Keratinocyte (primary cell): ENCODE measurements around the gene CHFR. TPM values are rescaled to one million over a fixed set of nuclear protein-coding genes. Genes with fewer than 3 reads are reported as not detected.

ENCODE experiments used
- DNase-seq: peaks from one replicate; pipeline ENCODE4 v3.0.0-alpha.2; 2011; ENCODE audit warnings: low read depth, missing footprints, low spot score
- FAIRE-seq: peaks from 2 replicates; lab custom pipeline; 2011; peaks lifted over from hg19 to GRCh38; lab: Jason Lieb, UNC
- H2AFZ ChIP-seq: 2 replicates; pipeline ENCODE4 v1.6.0; 2012; ENCODE audit warnings: low read length, control low read depth, inconsistent platforms; ENCODE audit not compliant: control insufficient read depth
- H3K27ac ChIP-seq: 2 replicates; pipeline ENCODE4 v1.5.1; 2011; ENCODE audit warnings: low read length; ENCODE audit not compliant: control insufficient read depth, insufficient read depth
- H3K27me3 ChIP-seq: 3 replicates; pipeline ENCODE4 v1.6.0; 2011; ENCODE audit warnings: low read length; ENCODE audit not compliant: control insufficient read depth, insufficient read depth; ENCODE audit errors: extremely low read depth
- H3K36me3 ChIP-seq, 2 experiments: 2 replicates in 1 of 2; 3 replicates in 1 of 2; pipeline ENCODE4 v1.5.1; 2011; ENCODE audit warnings: low read length in 2 of 2, mild to moderate bottlenecking in 1 of 2; ENCODE audit not compliant: control insufficient read depth in 2 of 2, insufficient read depth in 2 of 2; ENCODE audit errors: extremely low read depth in 1 of 2
- H3K4me1 ChIP-seq: 3 replicates; pipeline ENCODE4 v1.5.1; 2011; ENCODE audit warnings: low read length; ENCODE audit not compliant: control insufficient read depth, insufficient read depth; ENCODE audit errors: extremely low read depth
- H3K4me2 ChIP-seq: 3 replicates; pipeline ENCODE4 v1.6.0; 2011; ENCODE audit warnings: low read depth, low read length; ENCODE audit not compliant: control insufficient read depth, insufficient read depth; ENCODE audit errors: extremely low read depth
- H3K4me3 ChIP-seq, 3 experiments: fragments of 200-600 bp in 1 of 3; sonication (generic) in 1 of 3; 2 replicates in 2 of 3; 3 replicates in 1 of 3; pipeline ENCODE4 v1.5.1; 2011 to 2016; ENCODE audit warnings: low read length in 3 of 3, mild to moderate bottlenecking in 3 of 3, control low read depth in 2 of 3, inconsistent platforms in 1 of 3, low read depth in 1 of 3, mixed read lengths in 1 of 3, mixed run types in 1 of 3, moderate library complexity in 1 of 3; ENCODE audit not compliant: control insufficient read depth in 2 of 3, insufficient read depth in 2 of 3; ENCODE audit errors: extremely low read depth in 1 of 3
- H3K79me2 ChIP-seq: 2 replicates; pipeline ENCODE4 v1.6.0; 2012; ENCODE audit warnings: low read length; ENCODE audit not compliant: control insufficient read depth, insufficient read depth
- H3K9ac ChIP-seq: 3 replicates; pipeline ENCODE4 v1.6.0; 2011; ENCODE audit warnings: low read length; ENCODE audit not compliant: control insufficient read depth, insufficient read depth; ENCODE audit errors: extremely low read depth
- H3K9me1 ChIP-seq: 3 replicates; pipeline ENCODE4 v1.6.0; 2011; ENCODE audit warnings: low read length; ENCODE audit not compliant: control insufficient read depth, insufficient read depth; ENCODE audit errors: extremely low read depth
- H3K9me3 ChIP-seq: 2 replicates; pipeline ENCODE4 v1.5.1; 2012; ENCODE audit warnings: low read depth, low read length; ENCODE audit not compliant: control insufficient read depth
- H4K20me1 ChIP-seq: 3 replicates; pipeline ENCODE4 v1.6.0; 2011; ENCODE audit warnings: low read length; ENCODE audit not compliant: control insufficient read depth, insufficient read depth; ENCODE audit errors: extremely low read depth
- CTCF ChIP-seq, 3 experiments: IDR thresholded peaks in 1 of 3; conservative IDR thresholded peaks in 1 of 3; optimal IDR thresholded peaks in 1 of 3; 2 replicates in 2 of 3; 3 replicates in 1 of 3; pipeline versions ENCODE3 to v1.5.1; 2011; ENCODE audit warnings: low read length in 3 of 3, mild to moderate bottlenecking in 3 of 3, moderate library complexity in 2 of 3, control low read depth in 1 of 3, inconsistent platforms in 1 of 3; ENCODE audit not compliant: insufficient read depth in 2 of 3; ENCODE audit errors: extremely low read depth in 1 of 3
- EZH2 ChIP-seq: IDR thresholded peaks from one replicate; pipeline ENCODE4 v1.6.1; 2012; ENCODE audit warnings: inconsistent platforms, mild to moderate bottlenecking, low read length, moderate library complexity
- dilution Hi-C: fragments of 300-500 bp; cut with MboI; formaldehyde crosslinking; loops from one replicate; pipeline ENCODE4 v1.7.0; 2020; ENCODE audit warnings: low sequenced_read_pairs; ENCODE audit not compliant: extremely low pct_ligation_motif_present
- polyA plus RNA-seq, 5 experiments: library from polyadenylated mRNA; depleted of rRNA in 3 of 5; stranded (reverse) in 3 of 5; stranded (forward) in 1 of 5; unstranded in 1 of 5; fragments of >200 nt; gene quantifications; 1 replicate in 1 of 5; 2 replicates in 3 of 5; 3 replicates in 1 of 5; pipeline versions ENCODE4 v1.2.1 to v1.2.3, GENCODE V29; 2011 to 2012; ENCODE audit warnings: missing spikeins in 2 of 5, low read depth in 1 of 5, low replicate concordance in 1 of 5

CHFR gene
- polyA plus RNA-seq, 1 donor (not counting 4 experiments of a cell fraction or from before 2014, with no cell fraction given): 35.8 TPM

GRCh38 chr12:132786192-132786591, 101.2 kb downstream of the CHFR start:
- dilution Hi-C loops: no loop called here
- no peak for FAIRE-seq
- Histone ChIP-seq H3K27me3 (no peaks in the 10 kb centered on the region), H3K27ac (no peak overlapping the region), H2AFZ (no peak overlapping the region), H3K9me3 (no peaks in the 10 kb centered on the region), H3K4me2 (no peak overlapping the region), H3K9me1 (no peaks in the 10 kb centered on the region), H3K4me1 (no peaks in the 10 kb centered on the region), H3K79me2 (no peaks in the 10 kb centered on the region), H3K4me3 (no peak overlapping the region), H3K36me3 (peaks cover 44 to 46% of the 10 kb centered on the region in 2 experiments), H4K20me1 (peaks cover 6% of the 10 kb centered on the region), H3K9ac (no peak overlapping the region)
- TF ChIP-seq EZH2 (no peak), CTCF (optimal IDR thresholded peaks at IDR 0.05 in 1 of 3, IDR thresholded peaks at IDR 0.05 in 1 of 3, conservative IDR thresholded peaks at IDR 0.05 in 1 of 3; ENCODE audit: extremely low read depth in 1 of 3, insufficient read depth in 2 of 3, low read length in 3 of 3) (no peak)
- no peak for DNase-seq

GRCh38 chr12:132784580-132784979, 102.8 kb downstream of the CHFR start:
- H3K9me1 ChIP-seq: no peaks in the 10 kb centered on the region
- H3K27ac ChIP-seq: no peak overlapping the region
- peaks cover 56 to 58% of the 10 kb centered on the region in 2 experiments for H3K36me3 ChIP-seq
- no peak overlapping the region for H3K4me2 ChIP-seq
- FAIRE-seq (no peak), DNase-seq (no peak)
- TF ChIP-seq CTCF (optimal IDR thresholded peaks at IDR 0.05 in 1 of 3, IDR thresholded peaks at IDR 0.05 in 1 of 3, conservative IDR thresholded peaks at IDR 0.05 in 1 of 3; ENCODE audit: extremely low read depth in 1 of 3, insufficient read depth in 2 of 3, low read length in 3 of 3) (no peak), EZH2 (no peak)
- no peaks in the 10 kb centered on the region for H3K27me3 ChIP-seq
- H3K4me1 ChIP-seq: no peaks in the 10 kb centered on the region
- H3K79me2 ChIP-seq: peaks cover 2% of the 10 kb centered on the region
- no peaks in the 10 kb centered on the region for H3K9me3 ChIP-seq
- no peak overlapping the region for H3K4me3 ChIP-seq
- H4K20me1 ChIP-seq: peaks cover 3% of the 10 kb centered on the region
- no peak overlapping the region for H3K9ac ChIP-seq
- dilution Hi-C loops: no loop called here
- H2AFZ ChIP-seq: no peak overlapping the region
